HG03354 (cell line): ENCODE data around the gene HSPBAP1.
A peak's percentile ranks its signal among the peaks of the same experiment; 100 is the strongest.

Experiments
- ATAC-seq: cut with Tn5 transposase; IDR thresholded peaks from one replicate; pipeline ENCODE4 v1.9.1; 2021; ENCODE audit warnings: mild to moderate bottlenecking; ENCODE audit not compliant: unreplicated experiment, poor library complexity, severe bottlenecking

The HSPBAP1 gene

DNA sequence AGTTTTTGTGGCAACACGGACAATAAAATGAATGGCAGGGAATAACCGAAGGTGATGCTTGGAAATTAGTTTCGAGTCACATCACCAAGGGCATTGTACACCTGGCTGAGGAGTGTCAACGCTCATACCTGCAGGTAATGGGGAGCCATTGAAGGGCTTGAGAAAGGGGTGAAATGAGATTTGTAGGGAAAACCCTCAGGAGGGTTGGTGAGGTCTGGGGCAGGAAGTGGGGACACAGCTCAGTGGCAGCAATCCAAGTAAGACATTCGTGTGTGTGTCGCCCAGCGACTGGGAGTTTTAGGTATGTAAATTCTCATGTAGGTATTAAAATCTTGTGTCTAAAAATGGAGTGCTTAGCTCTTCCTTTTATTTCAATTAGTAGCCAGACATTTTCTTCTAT, 98.7 kb downstream of the HSPBAP1 start:
- peak; percentile 50 for ATAC-seq

DNA sequence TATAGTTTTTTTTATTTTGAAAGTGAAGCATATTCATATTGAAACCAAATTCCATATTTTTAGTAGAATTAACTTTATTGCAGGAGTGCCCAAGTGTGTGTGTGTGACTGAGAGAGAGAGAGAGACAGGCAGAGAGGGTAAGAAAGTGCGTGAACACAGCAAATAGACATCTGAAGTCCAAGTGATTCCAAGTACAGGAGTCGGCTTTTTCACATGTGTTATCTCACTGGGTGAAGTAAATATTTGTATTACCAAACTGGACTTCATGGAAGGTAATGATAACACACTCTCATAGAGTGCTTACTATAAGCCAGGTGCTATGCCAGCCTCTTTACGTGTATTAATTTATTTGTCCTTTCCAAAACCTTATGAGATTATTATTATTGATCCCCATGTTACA, 101.0 kb downstream of the HSPBAP1 start:
- ATAC-seq = no peak

DNA sequence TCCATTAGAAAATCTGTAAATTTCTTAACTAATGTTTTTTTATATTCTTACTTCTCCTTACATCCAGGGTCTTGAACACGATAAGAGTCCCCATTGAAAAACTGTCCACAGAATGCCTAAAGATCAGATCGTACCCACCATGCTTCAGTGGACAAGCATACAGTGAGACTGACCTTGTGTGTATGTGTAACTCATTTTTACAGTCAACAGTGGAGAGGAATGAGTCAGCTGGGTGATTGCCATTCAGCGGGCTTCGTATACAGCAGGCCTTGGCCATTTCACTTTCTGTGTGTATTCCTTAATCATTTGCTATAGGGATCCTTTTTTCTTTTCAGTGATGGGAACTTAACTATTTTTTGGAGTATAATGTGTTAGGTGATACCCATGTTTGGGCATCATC, 102.4 kb downstream of the HSPBAP1 start:
- peak; percentile 72 for ATAC-seq

DNA sequence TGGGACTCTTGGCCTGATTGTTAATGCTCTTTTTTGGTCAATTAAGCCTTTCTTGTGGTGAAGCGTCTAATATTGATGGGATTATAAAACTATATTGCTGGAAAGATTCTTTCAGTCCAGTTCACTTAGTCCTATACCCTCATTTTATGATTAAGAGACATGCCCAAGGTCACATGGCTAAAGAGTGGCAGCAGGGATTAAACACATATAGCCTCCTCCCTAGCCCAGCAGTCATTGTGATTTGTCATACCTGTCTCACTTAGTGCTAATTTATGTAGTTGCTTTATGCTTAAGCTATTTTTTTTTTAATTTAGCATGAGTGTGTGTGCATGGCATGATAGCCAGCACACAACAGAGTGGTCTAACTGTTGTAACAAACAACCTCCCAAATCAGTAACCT, 103.5 kb downstream of the HSPBAP1 start:
- no peak for ATAC-seq
